SH-SY5Y (cell line): ENCODE results near the gene SAFB.

Experiments used
- GATA2 ChIP-seq: IDR thresholded peaks from 2 replicates; pipeline ENCODE4 v1.6.1; 2011; ENCODE audit warnings: mild to moderate bottlenecking, low read depth, low read length
- GATA3 ChIP-seq: IDR thresholded peaks from 2 replicates; pipeline ENCODE4 v1.6.1; 2011; ENCODE audit warnings: low read depth, mild to moderate bottlenecking, low read length, moderate library complexity

DNA sequence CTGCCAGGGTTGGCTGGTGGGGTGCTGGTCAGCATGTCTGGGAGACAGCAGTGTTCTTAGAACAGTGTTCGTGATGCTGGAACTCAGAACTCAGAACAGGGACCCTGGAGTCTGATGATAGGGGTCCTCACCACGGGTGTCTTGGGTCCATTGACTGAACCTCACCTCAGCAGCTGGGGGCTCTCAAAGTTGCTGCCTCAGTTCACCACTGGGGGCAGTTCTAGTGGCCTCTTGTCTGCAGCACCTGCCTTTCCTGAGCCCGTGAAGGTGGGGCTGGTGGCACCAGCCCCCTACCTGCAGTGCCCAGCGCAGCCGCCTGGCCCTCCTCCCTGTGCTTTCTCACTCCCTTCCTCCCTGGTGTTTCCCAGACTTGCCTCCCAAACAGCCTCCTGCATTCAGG, 28.5 kb downstream of the SAFB start:
- TF ChIP-seq GATA2 (no peak), GATA3 (no peak)
